ENCODE data around the gene C11orf52. TPM values are rescaled to one million over a fixed set of nuclear protein-coding genes. Genes with fewer than 3 reads are reported as not detected.

The C11orf52 gene
- polyA plus RNA-seq, 3 donors, result not detected

DNA sequence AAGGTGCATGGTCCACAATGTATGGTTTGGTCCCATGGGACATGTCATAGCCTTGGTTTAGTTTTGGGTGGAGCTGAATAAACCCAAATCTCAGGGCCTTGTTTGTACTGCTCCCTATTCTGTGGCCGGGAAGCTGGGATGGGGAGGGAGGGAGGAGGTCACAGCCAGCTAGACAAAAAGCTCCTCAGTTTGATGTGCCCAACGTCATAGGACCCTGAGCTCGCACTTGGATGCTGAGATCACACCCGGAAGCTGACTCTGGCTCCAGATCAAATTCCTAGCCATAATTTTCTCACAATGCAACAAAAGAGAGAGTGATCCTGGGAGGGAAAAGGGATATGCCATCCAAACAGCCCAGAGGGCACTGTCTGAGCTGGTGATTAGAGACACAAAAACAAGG is 4.7 kb upstream of the C11orf52 start:
- H3K4me1 Mint-ChIP-seq, result peaks cover 5% of the 10 kb centered on the region
- no peak overlapping the region for H3K27ac Mint-ChIP-seq
- Histone ChIP-seq H3K4me2 (replicated peaks; ENCODE audit: extremely low read depth, low read length, poor library complexity, severe bottlenecking) (no peak overlapping the region), H3K27ac (ENCODE audit: low read depth in 1 of 2, low read length in 2 of 2) (no peak overlapping the region), H3K4me1 (ENCODE audit: control insufficient read depth in 1 of 2, insufficient read depth in 2 of 2, low read length in 2 of 2) (peaks cover 0 to 5% of the 10 kb centered on the region in 2 donors), H3K4me3 (replicated peaks in 1 of 3; ENCODE audit: low read depth in 2 of 3, low read length in 3 of 3) (no peak overlapping the region), H2AFZ (ENCODE audit: insufficient read depth, low read depth, low read length, poor library complexity, severe bottlenecking) (no peak overlapping the region), H3K36me3 (replicated peaks in 1 of 2; ENCODE audit: control insufficient read depth in 1 of 2, insufficient read depth in 2 of 2, low read length in 2 of 2) (no peaks in the 10 kb centered on the region), H3K79me2 (ENCODE audit: insufficient read depth, low read length) (no peaks in the 10 kb centered on the region), H3K9me3 (replicated peaks in 1 of 2; ENCODE audit: control insufficient read depth in 1 of 2, insufficient read depth in 1 of 2, low read length in 2 of 2) (no peaks in the 10 kb centered on the region), H3K9ac (ENCODE audit: insufficient read depth, low read length, poor library complexity, severe bottlenecking) (no peak overlapping the region), H3K27me3 (ENCODE audit: control insufficient read depth in 2 of 2, insufficient read depth in 2 of 2, low read length in 2 of 2) (peaks cover 13 to 43% of the 10 kb centered on the region in 2 donors), H4K20me1 (ENCODE audit: insufficient read depth, low read length) (no peaks in the 10 kb centered on the region)
- TF ChIP-seq CTCF (IDR thresholded peaks at IDR 0.05), result no peak
- no peak for DNase-seq
- no peak overlapping the region for H3K4me3 Mint-ChIP-seq
- intact Hi-C loops (cut with micrococcal nuclease), result no loop called here
- H3K36me3 Mint-ChIP-seq, result no peaks in the 10 kb centered on the region
- WGBS (ENCODE audit: insufficient coverage), result 75% methylated on average over 1 of the region's 4 CpGs
- peaks cover 0 to 2% (median 0%) of the 10 kb centered on the region in 7 donors for H3K9me3 Mint-ChIP-seq
- peaks cover 50 to 63% (median 51%) of the 10 kb centered on the region in 3 donors for H3K27me3 Mint-ChIP-seq (ENCODE audit: low read depth in 3 of 3)

GRCh38 chr11:111916768-111917167 is 1.9 kb upstream of the C11orf52 start:
- Histone ChIP-seq H2AFZ (ENCODE audit: insufficient read depth, low read depth, low read length, poor library complexity, severe bottlenecking) (no peak overlapping the region), H3K36me3 (replicated peaks in 1 of 2; ENCODE audit: control insufficient read depth in 1 of 2, insufficient read depth in 2 of 2, low read length in 2 of 2) (no peaks in the 10 kb centered on the region), H3K27me3 (ENCODE audit: control insufficient read depth in 2 of 2, insufficient read depth in 2 of 2, low read length in 2 of 2) (peaks cover 8 to 26% of the 10 kb centered on the region in 2 donors), H3K4me3 (replicated peaks in 1 of 3; ENCODE audit: low read depth in 2 of 3, low read length in 3 of 3) (no peak overlapping the region), H3K9me3 (replicated peaks in 1 of 2; ENCODE audit: control insufficient read depth in 1 of 2, insufficient read depth in 1 of 2, low read length in 2 of 2) (no peaks in the 10 kb centered on the region), H4K20me1 (ENCODE audit: insufficient read depth, low read length) (no peaks in the 10 kb centered on the region), H3K4me2 (replicated peaks; ENCODE audit: extremely low read depth, low read length, poor library complexity, severe bottlenecking) (no peak overlapping the region), H3K27ac (ENCODE audit: low read depth in 1 of 2, low read length in 2 of 2) (no peak overlapping the region), H3K79me2 (ENCODE audit: insufficient read depth, low read length) (no peaks in the 10 kb centered on the region), H3K4me1 (ENCODE audit: control insufficient read depth in 1 of 2, insufficient read depth in 2 of 2, low read length in 2 of 2) (peaks cover 2 to 8% of the 10 kb centered on the region in 2 donors), H3K9ac (ENCODE audit: insufficient read depth, low read length, poor library complexity, severe bottlenecking) (no peak overlapping the region)
- intact Hi-C loops (cut with micrococcal nuclease), result no loop called here
- WGBS (ENCODE audit: insufficient coverage), result 20% methylated on average over 1 of the region's 1 CpG
- Mint-ChIP-seq H3K4me1 (peaks cover 6% of the 10 kb centered on the region), H3K9me3 (peaks cover 0 to 2% (median 0%) of the 10 kb centered on the region in 7 donors), H3K27ac (no peak overlapping the region), H3K36me3 (no peaks in the 10 kb centered on the region), H3K4me3 (no peak overlapping the region), H3K27me3 (ENCODE audit: low read depth in 3 of 3) (peaks cover 37 to 50% (median 39%) of the 10 kb centered on the region in 3 donors)
- DNase-seq, result no peak
- TF ChIP-seq CTCF (IDR thresholded peaks at IDR 0.05), result no peak
